ENCODE measurements around the gene DLG5.

DLG5 gene

GRCh38 chr10:77818378-77818777 lies 108.2 kb downstream of the DLG5 start:
- FAIRE-seq = no peak

GRCh38 chr10:77817541-77817940 lies 109.0 kb downstream of the DLG5 start:
- no peak for FAIRE-seq

GRCh38 chr10:77816311-77816710 lies 110.2 kb downstream of the DLG5 start:
- FAIRE-seq = no peak

DNA sequence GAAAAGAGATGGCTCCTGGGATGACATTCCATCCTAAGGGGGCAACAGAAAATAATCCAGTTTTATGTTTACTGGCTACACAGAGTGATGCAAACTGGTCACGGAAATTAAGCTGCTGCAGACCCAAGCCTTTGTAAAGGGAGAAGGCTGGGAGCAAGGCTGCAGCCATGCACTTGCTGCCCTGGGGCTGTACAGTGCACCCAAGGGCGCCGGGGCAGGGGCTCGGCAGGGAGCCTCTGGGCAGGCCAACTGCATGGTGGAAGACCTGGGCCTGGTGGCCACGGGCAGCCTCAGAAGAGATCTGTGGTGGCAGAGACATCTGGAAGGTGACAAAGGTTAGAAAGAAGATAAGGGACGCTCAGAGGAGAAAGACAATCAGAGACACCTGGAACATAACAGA lies 113.8 kb downstream of the DLG5 start:
- FAIRE-seq = no peak

GRCh38 chr10:77811831-77812430 lies 114.6 kb downstream of the DLG5 start:
- FAIRE-seq = no peak

- FAIRE-seq = no peak
These were observed 115.9 kb downstream of the DLG5 start for GRCh38 chr10:77810446-77811335.

- FAIRE-seq = no peak
These were observed 117.2 kb downstream of the DLG5 start for GRCh38 chr10:77809336-77809735.

GRCh38 chr10:77807706-77808105 lies 118.8 kb downstream of the DLG5 start:
- FAIRE-seq = no peak

- FAIRE-seq = no peak
These were observed 119.9 kb downstream of the DLG5 start for GRCh38 chr10:77806511-77807157.

DNA sequence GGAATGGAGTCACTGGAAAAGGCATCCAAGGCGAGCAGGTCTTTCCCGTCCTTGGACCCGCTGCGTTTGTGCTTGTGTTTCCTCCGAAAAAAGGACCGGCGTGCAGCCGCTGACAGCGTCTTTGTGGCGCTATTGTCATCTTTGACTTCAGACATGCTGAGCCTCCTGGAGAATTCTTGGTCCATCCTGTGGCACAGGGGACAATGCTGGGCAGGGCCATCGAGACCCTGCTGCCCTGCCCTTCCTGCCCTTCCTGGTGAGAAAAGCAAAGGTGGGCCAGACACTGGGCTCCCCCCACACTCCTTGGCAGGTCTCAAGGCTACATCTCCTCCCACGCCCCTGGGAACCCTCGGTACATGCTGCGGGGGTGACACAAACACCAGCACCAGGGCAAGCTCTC lies 120.9 kb downstream of the DLG5 start:
- FAIRE-seq = no peak

DNA sequence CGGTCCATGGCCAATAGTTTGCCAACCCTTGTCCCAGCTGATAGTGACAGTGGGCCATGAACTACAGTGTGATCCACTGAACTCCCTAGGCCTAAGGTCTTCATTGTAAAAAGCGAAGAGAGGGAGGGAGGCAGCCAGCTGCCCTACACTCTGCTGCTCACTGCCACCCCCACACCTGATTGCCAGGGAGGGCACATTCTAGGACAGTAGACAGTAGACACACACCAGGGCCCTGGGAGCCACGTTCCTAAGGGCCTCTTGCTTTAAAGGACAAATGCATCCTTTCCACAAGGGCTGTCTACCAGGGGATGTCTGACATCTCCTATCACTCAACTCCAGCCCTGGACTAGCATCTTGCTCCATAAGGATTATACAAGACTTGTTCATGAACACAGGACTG lies 122.2 kb downstream of the DLG5 start:
- FAIRE-seq = no peak

- no peak for FAIRE-seq
These were observed 124.9 kb downstream of the DLG5 start for GRCh38 chr10:77801474-77802161.

DNA sequence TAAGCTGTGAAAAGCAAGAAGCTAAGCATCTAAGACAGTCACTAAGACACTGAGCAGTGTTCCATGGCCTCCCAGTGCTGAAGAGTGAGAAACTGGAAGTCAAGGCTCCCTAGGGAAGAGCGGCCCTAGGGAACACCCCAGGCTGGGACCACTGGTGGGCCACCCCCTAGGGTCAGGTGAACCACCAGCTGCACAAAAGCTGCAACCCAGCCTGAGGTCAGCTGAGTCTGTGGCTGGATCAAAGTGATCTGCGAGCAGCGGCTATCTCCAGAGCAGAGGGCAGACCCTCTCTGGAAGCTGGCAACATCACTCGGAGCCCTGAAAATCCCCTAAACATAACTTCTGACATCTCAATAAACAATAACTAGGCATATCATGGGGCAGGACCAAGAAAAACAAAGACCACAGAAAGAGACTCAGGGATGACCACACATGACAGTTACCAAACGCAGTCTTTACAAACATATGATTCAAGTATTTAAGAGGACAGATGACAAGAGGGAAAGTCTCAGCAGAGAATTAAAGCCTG lies 125.8 kb downstream of the DLG5 start:
- FAIRE-seq = no peak

- FAIRE-seq = no peak
These were observed 126.2 kb downstream of the DLG5 start for GRCh38 chr10:77800320-77800719.

- FAIRE-seq = no peak
These were observed 127.2 kb downstream of the DLG5 start for GRCh38 chr10:77799352-77799751.

GRCh38 chr10:77798940-77799339 lies 127.6 kb downstream of the DLG5 start:
- no peak for FAIRE-seq

DNA sequence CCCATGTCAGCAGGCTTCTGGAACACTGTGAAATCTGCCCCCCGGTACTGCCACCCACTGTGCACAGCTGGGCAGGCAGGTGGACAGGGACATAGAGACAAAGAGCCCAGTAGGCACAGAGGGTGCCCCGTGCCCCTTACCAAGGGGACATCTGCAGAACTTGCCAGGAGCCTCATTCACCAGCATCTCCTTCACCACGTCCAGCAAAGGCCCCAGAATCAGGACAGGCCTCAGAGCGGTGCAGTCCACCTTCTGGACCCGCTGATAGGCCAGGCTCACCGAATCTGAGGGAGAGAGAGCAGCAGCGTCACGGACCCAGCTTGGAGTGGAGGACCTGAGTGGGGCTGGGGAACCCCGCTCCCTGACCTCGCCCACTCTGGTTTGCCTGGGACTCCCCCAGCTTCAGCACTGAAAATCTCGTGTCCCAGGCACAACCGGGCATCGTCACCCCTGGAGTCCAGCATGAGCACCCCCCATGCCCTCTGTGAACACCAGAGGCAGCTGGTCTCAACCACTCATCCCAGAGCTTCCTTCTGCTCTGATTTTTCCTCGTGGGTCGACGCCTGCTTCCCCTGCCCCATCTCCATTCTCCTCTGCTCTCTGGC lies 130.1 kb downstream of the DLG5 start:
- FAIRE-seq = no peak

DNA sequence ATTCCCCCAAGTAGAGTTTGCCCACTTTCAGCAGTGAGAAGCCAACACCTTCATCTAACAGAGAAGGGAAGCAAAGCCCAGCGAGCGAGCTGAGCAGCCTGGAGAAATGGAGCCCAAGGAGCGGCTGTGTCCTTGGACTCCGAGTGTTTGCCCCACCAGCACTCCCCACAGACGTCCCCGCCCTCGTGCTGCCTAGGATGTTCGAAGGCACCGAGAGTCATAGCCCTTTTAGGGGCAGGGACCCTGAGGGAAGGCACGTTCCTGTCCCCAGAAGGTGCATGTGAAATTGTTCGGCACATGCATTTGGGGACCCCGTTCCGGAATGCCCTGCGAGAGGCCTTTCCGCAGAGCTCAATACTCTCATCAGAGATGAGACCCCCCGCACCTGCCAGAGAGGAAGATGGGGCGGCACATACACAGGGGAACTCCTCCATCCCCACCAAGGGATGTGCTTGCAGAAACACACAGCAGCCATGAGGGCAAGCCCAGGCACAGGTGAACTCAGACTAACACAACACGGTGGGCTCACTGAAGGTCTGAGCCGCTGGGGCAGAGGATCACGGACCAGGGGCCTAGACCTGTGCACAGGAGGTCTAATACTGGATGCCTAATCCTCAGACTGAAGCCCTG lies 131.0 kb downstream of the DLG5 start:
- no peak for FAIRE-seq

GRCh38 chr10:77794256-77795142 lies 132.1 kb downstream of the DLG5 start:
- FAIRE-seq = no peak

- no peak for FAIRE-seq
These were observed 132.7 kb downstream of the DLG5 start for GRCh38 chr10:77793831-77794230.

- FAIRE-seq = no peak
These were observed 134.4 kb downstream of the DLG5 start for GRCh38 chr10:77792155-77792554.

Data from A204.1 (cell line).